Common myeloid progenitor, CD34-positive (primary cell): ENCODE data around the gene LEMD2.

Experiments
- CTCF ChIA-PET: fragments of 350-600 bp; sonication (Branson Sonifier 250); formaldehyde crosslinking; loops from one replicate; lab custom pipeline; 2021; ENCODE audit warnings: antibody characterized with exemption; lab: Charles Lee
- POLR2A ChIA-PET: fragments of 350-600 bp; sonication (Branson Sonifier 250); formaldehyde crosslinking; loops from one replicate; lab custom pipeline; 2021; ENCODE audit warnings: antibody characterized with exemption; lab: Charles Lee
- DNase-seq, 3 donors: peaks; one replicate each; pipeline versions ENCODE4 v3.0.0 to v3.0.0-alpha.2; 2013
- H3K27ac ChIP-seq, 2 experiments: 1 replicate in 1 of 2; 2 replicates in 1 of 2; pipeline ENCODE4 v1.7.0; 2013; ENCODE audit warnings: inconsistent platforms in 2 of 2, low read length in 2 of 2, mild to moderate bottlenecking in 2 of 2, low read depth in 1 of 2, moderate library complexity in 1 of 2; ENCODE audit not compliant: severe bottlenecking in 2 of 2, insufficient read depth in 1 of 2, poor library complexity in 1 of 2
- H3K27me3 ChIP-seq, 5 experiments: replicated peaks in 2 of 5; 1 replicate in 3 of 5; 2 replicates in 2 of 5; pipeline versions ENCODE4 v1.6.1 to v1.7.0; 2013; ENCODE audit warnings: low read length in 4 of 5, mild to moderate bottlenecking in 2 of 5, moderate library complexity in 2 of 5, inconsistent platforms in 1 of 5; ENCODE audit not compliant: insufficient read depth in 5 of 5, control insufficient read depth in 4 of 5
- H3K36me3 ChIP-seq, 4 experiments: 1 replicate in 2 of 4; 2 replicates in 2 of 4; pipeline versions ENCODE4 v1.6.1 to v1.7.0; 2013; ENCODE audit warnings: low read length in 3 of 4, control low read depth in 1 of 4, mild to moderate bottlenecking in 1 of 4; ENCODE audit not compliant: control insufficient read depth in 4 of 4, insufficient read depth in 4 of 4
- H3K4me1 ChIP-seq, 4 experiments: 1 replicate in 3 of 4; 2 replicates in 1 of 4; pipeline versions ENCODE4 v1.6.1 to v1.7.1; 2013; ENCODE audit warnings: low read length in 3 of 4, mild to moderate bottlenecking in 3 of 4, control low read depth in 1 of 4, inconsistent platforms in 1 of 4, moderate library complexity in 1 of 4; ENCODE audit not compliant: control insufficient read depth in 4 of 4, insufficient read depth in 4 of 4; ENCODE audit errors: control extremely low read depth in 1 of 4
- H3K4me3 ChIP-seq, 7 experiments: 1 replicate in 4 of 7; 2 replicates in 3 of 7; pipeline versions ENCODE4 v1.5.1 to v1.7.0; 2013; ENCODE audit warnings: mild to moderate bottlenecking in 7 of 7, low read length in 6 of 7, moderate library complexity in 6 of 7, inconsistent platforms in 2 of 7, low read depth in 2 of 7, control low read depth in 1 of 7; ENCODE audit not compliant: insufficient read depth in 4 of 7, control insufficient read depth in 1 of 7; ENCODE audit errors: extremely low read depth in 1 of 7
- H3K9me3 ChIP-seq, 5 experiments: 1 replicate in 4 of 5; 2 replicates in 1 of 5; pipeline versions ENCODE4 v1.6.1 to v1.7.1; 2013; ENCODE audit warnings: low read length in 4 of 5, mild to moderate bottlenecking in 2 of 5, inconsistent platforms in 1 of 5, low read depth in 1 of 5, moderate library complexity in 1 of 5; ENCODE audit not compliant: control insufficient read depth in 4 of 5, insufficient read depth in 2 of 5; ENCODE audit errors: control extremely low read depth in 1 of 5
- WGBS: methylation state at CpG from one replicate; pipeline ENCODE4 v1.1.5; 2013; ENCODE audit not compliant: insufficient coverage; 5-methylcytosine and 5-hydroxymethylcytosine counted together

The LEMD2 gene

GRCh38 chr6:33794910-33795623 is 6.1 kb upstream of the LEMD2 start:
- Histone ChIP-seq H3K27me3 (peaks cover 0 to 18% (median 5%) of the 10 kb centered on the region in 5 experiments), H3K4me1 (peaks cover 0 to 2% (median 0%) of the 10 kb centered on the region in 4 experiments), H3K36me3 (no peaks in the 10 kb centered on the region), H3K9me3 (no peaks in the 10 kb centered on the region), H3K4me3 (no peak overlapping the region), H3K27ac (no peak overlapping the region)
- POLR2A ChIA-PET, result no interaction called here
- no peak for DNase-seq
- CTCF ChIA-PET, result no interaction called here
- 75% methylated on average over 11 of the region's 14 CpGs for WGBS

GRCh38 chr6:33792981-33793380 is 4.1 kb upstream of the LEMD2 start:
- Histone ChIP-seq H3K27me3 (peaks cover 0 to 15% (median 5%) of the 10 kb centered on the region in 5 experiments), H3K36me3 (no peaks in the 10 kb centered on the region), H3K4me3 (no peak overlapping the region), H3K27ac (no peak overlapping the region), H3K4me1 (peaks cover 0 to 8% (median 3%) of the 10 kb centered on the region in 4 experiments), H3K9me3 (no peaks in the 10 kb centered on the region)
- ChIA-PET POLR2A (interaction anchor here (0.5 kb wide), 1 partner anchor 13 kb away, joined by 9 read pairs; no protein-coding TSS in a partner anchor), CTCF (interaction anchor here (0.6 to 1.2 kb wide), 2 partner anchors 14 to 22 kb away, joined by 3 to 6 read pairs; no protein-coding TSS in a partner anchor)
- no peak for DNase-seq
- WGBS, result 84% methylated on average over 7 of the region's 10 CpGs

- Histone ChIP-seq H3K36me3 (peaks cover 0 to 7% (median under 1%) of the 10 kb centered on the region in 4 experiments), H3K27ac (no peak overlapping the region), H3K27me3 (peaks cover 0 to 15% (median 5%) of the 10 kb centered on the region in 5 experiments), H3K4me3 (no peak overlapping the region), H3K9me3 (no peaks in the 10 kb centered on the region), H3K4me1 (peaks cover 9 to 22% (median 17%) of the 10 kb centered on the region in 4 experiments)
- POLR2A ChIA-PET, result no interaction called here
- CTCF ChIA-PET, result interaction anchor here (1.3 kb wide), 1 partner anchor 20 kb away, joined by 4 read pairs; no protein-coding TSS in a partner anchor
- 83% methylated on average over 4 of the region's 7 CpGs for WGBS
- no peak for DNase-seq
These were observed 2.7 kb upstream of the LEMD2 start for GRCh38 chr6:33791620-33792019.

GRCh38 chr6:33790910-33791309 is 2.0 kb upstream of the LEMD2 start:
- CTCF ChIA-PET, result interaction anchor here (1.3 kb wide), 1 partner anchor 19 kb away, joined by 4 read pairs; no protein-coding TSS in a partner anchor
- H3K4me3 ChIP-seq, result no peak overlapping the region

GRCh38 chr6:33790379-33790778 is 1.4 kb upstream of the LEMD2 start:
- Histone ChIP-seq H3K27ac (no peak overlapping the region), H3K9me3 (no peaks in the 10 kb centered on the region), H3K4me3 (no peak overlapping the region), H3K27me3 (peaks cover 0 to 15% (median 2%) of the 10 kb centered on the region in 5 experiments), H3K36me3 (peaks cover 2 to 17% (median 8%) of the 10 kb centered on the region in 4 experiments), H3K4me1 (peaks cover 9 to 31% (median 21%) of the 10 kb centered on the region in 4 experiments)
- CTCF ChIA-PET, result interaction anchor here (1.3 kb wide), 1 partner anchor 19 kb away, joined by 4 read pairs; no protein-coding TSS in a partner anchor
- WGBS, result 93% methylated on average over 2 of the region's 2 CpGs
- POLR2A ChIA-PET, result no interaction called here
- DNase-seq, result no peak

More at GRCh38 chr6:33790910-33791309, 2.0 kb upstream of the LEMD2 start:
- Histone ChIP-seq H3K27me3 (peaks cover 0 to 15% (median 2%) of the 10 kb centered on the region in 5 experiments), H3K36me3 (peaks cover 2 to 14% (median 5%) of the 10 kb centered on the region in 4 experiments), H3K4me1 (peaks cover 9 to 26% (median 20%) of the 10 kb centered on the region in 4 experiments), H3K9me3 (no peaks in the 10 kb centered on the region), H3K27ac (no peak overlapping the region)
- WGBS, result 94% methylated on average over 4 of the region's 5 CpGs
- POLR2A ChIA-PET, result no interaction called here
- no peak for DNase-seq

GRCh38 chr6:33789550-33789895 is 593 bp upstream of the LEMD2 start:
- DNase-seq, result no peak
- WGBS, result 97% methylated on average over 10 of the region's 11 CpGs
- ChIA-PET POLR2A (no interaction called here), CTCF (interaction anchor here (0.8 kb wide), 1 partner anchor 23 kb away, joined by 3 read pairs; no protein-coding TSS in a partner anchor)
- H3K4me3 ChIP-seq, result peak overlapping the region in 6 of 7 experiments; percentile 76 to 89 (median 82)
- H3K27me3 ChIP-seq, result peaks cover 0 to 15% (median 2%) of the 10 kb centered on the region in 5 experiments
- H3K27ac ChIP-seq, result no peak overlapping the region
- H3K36me3 ChIP-seq, result peaks cover 2 to 25% (median 14%) of the 10 kb centered on the region in 4 experiments
- H3K9me3 ChIP-seq, result no peaks in the 10 kb centered on the region
- H3K4me1 ChIP-seq, result peaks cover 9 to 34% (median 21%) of the 10 kb centered on the region in 4 experiments
